NCI-H1417 treated with DMSO at 0.1 percent for 48 hours (cell line): ENCODE results near the gene FMNL2.

ENCODE experiments used
- DNase-seq: peaks from one replicate; lab custom pipeline; 2025; lab: John Stamatoyannopoulos, UW

FMNL2 gene

GRCh38 chr2:152558158-152558984, 223.4 kb downstream of the FMNL2 start:
- DNase-seq, result no peak

DNA sequence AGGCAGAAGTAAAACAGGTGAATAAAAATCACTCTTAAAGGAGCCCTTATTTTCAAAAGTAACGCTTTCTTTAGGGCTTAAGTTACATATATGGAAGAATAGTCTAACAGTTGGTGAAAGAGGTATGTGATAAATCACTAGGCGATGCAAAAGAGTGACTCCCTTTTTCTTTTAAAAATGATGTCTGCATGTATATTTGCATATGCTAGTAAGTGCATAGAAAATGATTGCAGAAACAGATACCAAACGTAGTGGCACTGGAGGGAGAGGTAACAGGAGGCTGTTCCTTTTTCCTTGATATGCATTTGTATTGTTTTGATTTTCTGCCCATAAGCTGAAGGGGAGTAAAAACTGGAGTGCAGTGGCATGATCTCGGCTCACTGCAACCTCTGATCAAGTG, 224.0 kb downstream of the FMNL2 start:
- no peak for DNase-seq

GRCh38 chr2:152560166-152560565, 225.2 kb downstream of the FMNL2 start:
- DNase-seq, result no peak

GRCh38 chr2:152560873-152561595, 226.1 kb downstream of the FMNL2 start:
- DNase-seq, result no peak

- no peak for DNase-seq
These were observed 227.4 kb downstream of the FMNL2 start for GRCh38 chr2:152562198-152562884.

DNA sequence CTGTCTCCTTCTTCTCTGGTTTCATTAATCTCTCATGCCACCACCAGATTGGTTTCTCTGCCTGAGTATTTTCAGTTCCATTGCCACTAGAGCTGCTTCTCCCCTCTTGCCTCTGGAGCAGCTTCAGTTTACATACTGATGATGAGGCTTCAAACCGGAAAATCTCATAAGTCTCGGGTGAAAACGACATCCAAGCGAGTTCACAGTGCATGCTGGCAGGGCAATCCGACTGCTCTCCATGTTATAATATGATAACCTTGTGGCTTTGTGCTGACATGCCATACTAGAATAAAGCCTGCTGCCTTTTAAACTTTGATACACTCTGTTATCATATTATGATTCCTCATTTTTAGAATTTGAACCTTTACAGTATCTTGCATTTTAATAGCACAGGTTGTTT, 228.8 kb downstream of the FMNL2 start:
- no peak for DNase-seq

GRCh38 chr2:152564754-152565551, 230.0 kb downstream of the FMNL2 start:
- DNase-seq, result no peak

DNA sequence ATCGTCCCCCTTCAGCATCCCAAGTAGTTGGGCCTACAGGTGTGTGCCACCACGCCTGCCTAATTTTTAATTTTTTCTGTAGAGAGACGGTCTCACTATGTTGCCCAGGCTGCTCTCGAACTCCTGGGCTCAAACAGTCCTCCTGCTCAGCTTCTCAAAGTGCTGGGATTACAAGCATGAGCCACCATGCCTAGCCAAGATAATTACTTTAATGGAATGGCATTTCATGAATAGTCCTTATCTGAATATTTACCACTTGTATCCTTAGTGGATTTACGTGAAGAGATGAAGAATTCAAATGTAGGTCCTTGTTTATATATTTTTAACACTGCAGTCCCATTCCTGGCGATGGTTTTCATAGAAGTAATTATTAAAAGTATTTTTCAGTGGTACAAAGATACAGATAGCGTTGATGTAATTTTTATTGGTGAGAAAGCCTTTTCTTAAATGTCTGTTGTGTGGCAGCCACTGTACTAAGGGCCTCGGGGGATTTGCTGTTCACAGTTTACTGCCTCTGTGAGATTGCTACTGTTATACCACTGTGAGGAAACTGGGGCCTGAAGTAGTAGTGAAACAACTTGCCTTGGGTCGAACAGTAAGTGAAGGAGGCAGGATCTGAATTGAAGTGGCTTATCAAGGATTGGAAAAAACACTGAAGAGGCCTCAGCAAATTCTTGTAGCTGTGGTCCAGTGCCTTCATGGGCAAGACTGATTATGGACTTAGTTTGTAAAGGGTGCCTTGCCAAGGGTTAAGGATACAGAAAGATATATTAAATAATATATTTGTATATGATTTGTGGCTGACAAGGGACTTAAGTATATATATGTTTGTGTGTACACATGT, 231.1 kb downstream of the FMNL2 start:
- no peak for DNase-seq

DNA sequence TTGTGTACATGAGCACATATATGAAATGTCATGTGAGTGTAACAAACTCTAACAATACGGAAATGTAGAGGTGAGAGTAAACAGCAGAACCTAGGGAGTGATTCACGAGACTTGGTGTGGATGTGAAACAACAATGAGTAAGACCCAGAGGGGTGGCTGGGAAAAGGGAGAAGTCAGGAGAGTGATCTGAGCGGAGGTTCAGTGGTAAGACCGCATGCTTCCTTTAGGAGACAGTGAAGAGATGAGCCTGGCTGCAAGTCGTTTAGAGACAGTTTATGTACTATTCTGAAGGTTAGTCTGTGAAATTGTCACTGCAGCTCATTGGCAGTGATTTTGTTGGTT, 231.7 kb downstream of the FMNL2 start:
- DNase-seq, result no peak

DNA sequence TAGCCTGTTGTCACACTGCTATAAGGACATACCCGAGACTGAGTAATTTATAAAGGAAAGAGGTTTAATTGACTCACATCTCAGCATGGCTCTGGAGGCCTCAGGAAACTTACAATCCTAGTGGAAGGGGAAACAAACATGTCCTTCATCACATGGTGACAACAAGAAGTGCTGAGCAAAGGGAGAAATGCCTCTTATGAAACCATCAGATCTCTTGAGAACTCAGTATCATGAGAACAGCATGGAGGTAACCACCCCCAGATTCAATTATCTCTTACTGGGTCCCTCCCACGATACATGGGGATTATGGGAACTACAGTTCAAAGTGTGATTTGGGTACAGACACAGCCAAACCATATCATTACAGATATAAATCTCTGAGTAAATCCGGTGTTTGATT, 233.6 kb downstream of the FMNL2 start:
- no peak for DNase-seq

- DNase-seq, result no peak
These were observed 234.2 kb downstream of the FMNL2 start for GRCh38 chr2:152569186-152569585.

DNA sequence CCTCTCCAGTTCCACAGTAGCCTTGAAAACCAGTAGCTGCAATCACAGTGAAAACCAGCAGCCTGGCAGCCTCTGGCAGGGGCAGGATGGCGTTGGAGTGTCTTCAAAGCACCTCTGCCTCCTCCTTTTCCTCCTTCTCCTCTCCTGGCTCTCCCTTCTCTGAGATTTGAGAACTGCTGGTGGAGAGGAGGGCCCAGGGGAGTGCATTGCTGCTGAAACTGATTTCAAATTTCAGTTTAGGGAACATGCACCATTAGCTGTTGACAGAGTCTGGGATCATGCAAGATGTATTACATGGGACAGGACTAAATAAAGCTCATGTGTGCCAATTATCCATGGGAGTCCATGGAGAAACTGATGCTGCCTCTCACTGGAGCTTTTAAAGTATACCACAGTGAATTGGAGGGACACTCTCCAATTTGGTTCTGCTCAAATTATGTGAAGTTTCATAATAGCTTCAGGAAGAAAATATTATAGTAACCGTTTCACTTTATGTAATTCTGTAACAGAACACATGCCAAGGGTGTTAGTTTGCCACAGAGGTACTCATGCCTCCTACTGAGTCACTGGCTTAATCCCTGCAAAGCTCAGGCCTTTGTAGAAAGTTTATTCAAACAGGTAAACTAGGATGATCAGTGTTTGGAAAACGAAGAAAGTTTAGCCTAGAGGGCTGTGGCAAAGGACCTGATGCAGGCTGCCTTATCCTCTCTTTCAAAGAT, 236.2 kb downstream of the FMNL2 start:
- DNase-seq, result no peak

DNA sequence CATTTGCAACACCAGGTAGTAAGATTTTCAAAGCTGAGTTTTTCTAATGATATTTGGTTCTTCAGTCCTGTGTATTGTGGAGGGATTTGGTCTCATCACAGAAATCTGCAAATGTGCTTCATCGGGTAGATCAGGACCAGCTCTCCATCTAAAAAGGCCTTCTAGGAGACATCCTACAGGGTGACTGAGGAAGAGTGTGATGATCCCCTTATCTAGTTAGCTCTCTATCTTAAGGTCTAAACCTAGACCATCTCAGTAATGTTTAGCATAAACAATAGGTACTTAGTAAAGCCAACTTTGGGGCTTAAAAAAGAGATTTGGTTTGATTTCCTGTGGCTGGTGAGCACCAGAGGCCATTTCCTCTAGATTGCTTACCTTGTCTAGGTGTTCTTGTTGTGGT, 237.1 kb downstream of the FMNL2 start:
- DNase-seq, result no peak

- DNase-seq, result no peak
These were observed 238.2 kb downstream of the FMNL2 start for GRCh38 chr2:152573168-152573567.

DNA sequence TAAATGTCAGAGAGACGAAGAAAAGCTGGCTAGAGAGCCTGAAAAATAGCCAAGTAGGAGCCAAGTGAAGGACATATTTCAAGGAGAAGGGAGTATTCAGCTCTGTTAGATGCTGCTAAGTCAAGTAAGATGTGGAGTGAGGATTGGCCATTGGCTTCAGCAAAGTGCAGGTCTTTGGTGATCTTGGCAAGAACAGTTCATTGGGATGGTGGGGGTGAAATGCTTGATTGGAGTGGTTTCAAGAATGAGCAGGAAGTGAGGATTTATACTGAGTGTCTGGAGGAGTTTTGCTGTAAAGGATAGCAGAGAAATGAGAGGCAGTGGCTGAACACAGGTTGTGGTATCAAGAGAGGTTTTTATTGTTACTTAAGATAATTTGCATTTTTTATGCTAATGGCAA, 242.6 kb downstream of the FMNL2 start:
- DNase-seq, result no peak

GRCh38 chr2:152578573-152578972, 243.6 kb downstream of the FMNL2 start:
- no peak for DNase-seq

GRCh38 chr2:152580714-152581113, 245.7 kb downstream of the FMNL2 start:
- no peak for DNase-seq

DNA sequence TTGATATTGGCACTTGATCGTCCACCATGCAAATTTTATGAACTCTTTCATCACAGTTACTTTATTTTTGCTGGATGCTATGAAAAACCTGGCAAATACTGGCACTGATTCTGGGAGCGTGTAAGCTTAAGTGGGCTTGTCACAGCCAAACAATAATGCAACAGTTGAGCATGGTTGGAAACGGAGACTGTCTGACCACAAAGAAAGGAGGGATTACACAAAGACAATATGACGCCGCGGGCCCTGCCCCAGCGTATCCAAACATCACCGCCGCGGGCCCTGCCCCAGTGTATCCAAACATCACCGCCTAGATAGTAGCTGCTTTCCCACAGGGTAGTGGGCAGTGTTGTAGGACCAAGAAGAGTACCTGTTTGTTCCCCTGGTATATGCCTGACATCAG, 246.4 kb downstream of the FMNL2 start:
- DNase-seq, result no peak

- no peak for DNase-seq
These were observed 247.1 kb downstream of the FMNL2 start for GRCh38 chr2:152582081-152582480.

GRCh38 chr2:152583512-152584229, 248.7 kb downstream of the FMNL2 start:
- DNase-seq, result no peak
